HCT116 (cell line): Measurements from ENCODE around the gene IGSF9. TPM values are rescaled to one million over a fixed set of nuclear protein-coding genes. Genes with fewer than 3 reads are reported as not detected.

ENCODE experiments used
- ATAC-seq: fragments of 200-7000 bp; cut with Tn5 transposase; 2 replicates; pipeline ENCODE4 v1.9.1; 2020; ENCODE audit warnings: mild to moderate bottlenecking, moderate library complexity
- BruUV-seq: library from RNA; stranded (reverse); fragments of 400-500 nt; replicated peaks from 2 replicates; lab custom pipeline; 2021; lab: Mats Ljungman, UMichigan
- CTCF ChIA-PET: fragments of 300-600 bp; sonication (Branson Sonifier 250); formaldehyde crosslinking; loops from one replicate; lab custom pipeline; 2021; ENCODE audit warnings: antibody characterized with exemption; lab: Charles Lee
- POLR2A ChIA-PET: fragments of 300-600, 350-600 bp; sonication (Branson Sonifier 250); formaldehyde crosslinking; loops from one replicate; lab custom pipeline; 2021; ENCODE audit warnings: antibody characterized with exemption; lab: Charles Lee
- RAD21 ChIA-PET, 2 experiments: fragments of 300-600 bp; sonication (Branson Sonifier 250); formaldehyde crosslinking; loops; one replicate each; lab custom pipeline; 2023; ENCODE audit warnings: low total read pairs in 2 of 2; ENCODE audit not compliant: uncharacterized antibody in 2 of 2, unreplicated experiment in 2 of 2, low non-redundant PET in 1 of 2; lab: Charles Lee
- DNase-seq: peaks from one replicate; pipeline ENCODE4 v3.0.0-alpha.2; 2010; ENCODE audit warnings: low read depth, low spot score
- H2AFZ ChIP-seq: fragments of 200-600 bp; shearing (Covaris generic), sonication (generic); 2 replicates; pipeline ENCODE4 v1.6.1; 2017; ENCODE audit warnings: low read depth, mixed run types, mixed read lengths, antibody characterized with exemption, low read length; ENCODE audit not compliant: poor library complexity, severe bottlenecking
- H3K27ac ChIP-seq: 2 replicates; pipeline ENCODE4 v1.5.1; 2012; ENCODE audit warnings: low read depth, low read length
- H3K27me3 ChIP-seq: fragments of 200-600 bp; sonication (generic); 2 replicates; pipeline ENCODE4 v1.6.1; 2016; ENCODE audit warnings: mixed run types, low read length, mixed read lengths; ENCODE audit not compliant: insufficient read depth
- H3K36me3 ChIP-seq, 2 experiments: fragments of 200-500 bp in 1 of 2; fragments of 200-600 bp in 1 of 2; sonication (Bioruptor generic) in 1 of 2; sonication (generic) in 1 of 2; 2 replicates each; pipeline versions ENCODE4 v1.5.1 to v1.6.1; 2014 to 2016; ENCODE audit warnings: low read length in 2 of 2, inconsistent platforms in 1 of 2, mixed read lengths in 1 of 2, mixed run types in 1 of 2; ENCODE audit not compliant: insufficient read depth in 2 of 2, control insufficient read depth in 1 of 2
- H3K4me1 ChIP-seq, 2 experiments: fragments of 200-600 bp in 1 of 2; sonication (generic) in 1 of 2; 2 replicates each; pipeline versions ENCODE4 v1.5.1 to v1.6.1; 2012 to 2017; ENCODE audit warnings: low read length in 2 of 2, inconsistent platforms in 1 of 2, mild to moderate bottlenecking in 1 of 2, mixed read lengths in 1 of 2, mixed run types in 1 of 2, moderate library complexity in 1 of 2; ENCODE audit not compliant: insufficient read depth in 2 of 2, control insufficient read depth in 1 of 2
- H3K4me2 ChIP-seq: fragments of 200-600 bp; sonication (generic); 2 replicates; pipeline ENCODE4 v1.6.1; 2017; ENCODE audit warnings: mixed run types, low read length, mixed read lengths
- H3K4me3 ChIP-seq, 2 experiments: fragments of 200-600 bp in 1 of 2; sonication (generic) in 1 of 2; replicated peaks in 1 of 2; 2 replicates each; pipeline ENCODE4 v1.5.1; 2011 to 2016; ENCODE audit warnings: low read length in 2 of 2, control low read depth in 1 of 2, low read depth in 1 of 2, mild to moderate bottlenecking in 1 of 2, mixed read lengths in 1 of 2, mixed run types in 1 of 2
- H3K79me2 ChIP-seq: fragments of 200-600 bp; sonication (generic); 2 replicates; pipeline ENCODE4 v1.6.1; 2017; ENCODE audit warnings: mild to moderate bottlenecking, mixed run types, low read length, moderate library complexity, mixed read lengths; ENCODE audit not compliant: insufficient read depth
- H3K9ac ChIP-seq: fragments of 200-600 bp; sonication (generic); 2 replicates; pipeline ENCODE4 v1.6.1; 2016; ENCODE audit warnings: low read length, mixed read lengths
- H3K9me2 ChIP-seq: fragments of 200-600 bp; sonication (generic), shearing (Covaris generic); 2 replicates; pipeline ENCODE4 v1.6.1; 2017; ENCODE audit warnings: mixed run types, mild to moderate bottlenecking, moderate library complexity; ENCODE audit not compliant: insufficient read depth
- H3K9me3 ChIP-seq, 2 experiments: fragments of 200-500 bp in 1 of 2; fragments of 200-600 bp in 1 of 2; sonication (Bioruptor generic) in 1 of 2; sonication (generic) in 1 of 2; 2 replicates each; pipeline ENCODE4 v1.6.1; 2014 to 2017; ENCODE audit warnings: low read length in 2 of 2, mixed read lengths in 2 of 2, inconsistent platforms in 1 of 2, low read depth in 1 of 2, mild to moderate bottlenecking in 1 of 2, mixed run types in 1 of 2, moderate library complexity in 1 of 2; ENCODE audit not compliant: control insufficient read depth in 1 of 2, insufficient read depth in 1 of 2
- H4K20me1 ChIP-seq: fragments of 200-600 bp; sonication (generic), shearing (Covaris generic); 2 replicates; pipeline ENCODE4 v1.6.1; 2017; ENCODE audit warnings: mixed run types, mild to moderate bottlenecking, moderate library complexity; ENCODE audit not compliant: insufficient read depth
- CBX3 ChIP-seq: IDR thresholded peaks from 2 replicates; pipeline ENCODE4 v1.6.1; 2012; ENCODE audit warnings: low read depth
- EGR1 ChIP-seq: IDR thresholded peaks from 2 replicates; pipeline ENCODE4 v1.6.1; 2012; ENCODE audit warnings: low read depth
- EZH2phosphoT487 ChIP-seq: fragments of 200-600 bp; IDR thresholded peaks from 2 replicates; pipeline ENCODE4 v1.6.1; 2018; ENCODE audit warnings: antibody characterized with exemption, borderline replicate concordance
- FOSL1 ChIP-seq: IDR thresholded peaks from 2 replicates; pipeline ENCODE4 v1.6.1; 2012; ENCODE audit warnings: low read depth
- JUND ChIP-seq: IDR thresholded peaks from 2 replicates; pipeline ENCODE4 v1.6.1; 2012
- POLR2A ChIP-seq: IDR thresholded peaks from 2 replicates; pipeline ENCODE4 v1.7.0; 2011; ENCODE audit warnings: borderline replicate concordance; ENCODE audit not compliant: insufficient read depth, insufficient read length; ENCODE audit errors: extremely low read depth
- POLR2AphosphoS5 ChIP-seq: IDR thresholded peaks from 2 replicates; pipeline ENCODE4 v1.6.1; 2011; ENCODE audit warnings: mild to moderate bottlenecking, low read depth, low read length, moderate library complexity
- RAD21 ChIP-seq: IDR thresholded peaks from 2 replicates; pipeline ENCODE4 v1.6.1; 2012; ENCODE audit warnings: low read depth, mild to moderate bottlenecking
- SIN3A ChIP-seq: IDR thresholded peaks from 2 replicates; pipeline ENCODE4 v1.6.1; 2012; ENCODE audit warnings: low read depth
- TCF7L2 ChIP-seq: IDR thresholded peaks from 2 replicates; pipeline ENCODE4 v1.7.0; 2011; ENCODE audit warnings: borderline replicate concordance, inconsistent platforms; ENCODE audit not compliant: insufficient read depth, insufficient read length; ENCODE audit errors: extremely low read depth
- YY1 ChIP-seq: IDR thresholded peaks from 2 replicates; pipeline ENCODE4 v1.6.1; 2011; ENCODE audit warnings: low read length, low read depth, moderate library complexity, mild to moderate bottlenecking; ENCODE audit not compliant: insufficient replicate concordance; ENCODE audit errors: extremely low read depth
- ZFX ChIP-seq: fragments of 450-650 bp; IDR thresholded peaks from 2 replicates; pipeline ENCODE4 v1.6.1; 2017
- ZNF274 ChIP-seq: fragments of 200-500 bp; sonication (Bioruptor generic); IDR thresholded peaks from 2 replicates; pipeline ENCODE4 v1.6.1; 2014; ENCODE audit warnings: mild to moderate bottlenecking, low read depth, low read length, inconsistent platforms
- intact Hi-C: fragments of 100-400 bp; cut with micrococcal nuclease; formaldehyde crosslinking; loops from 2 replicates; pipeline ENCODE4 v1.10.0; 2022
- total RNA-seq: library from RNA; stranded (reverse); gene quantifications from one replicate; pipeline ENCODE4 v1.2.1, GENCODE V29; 2021; ENCODE audit not compliant: unreplicated experiment
- TF ChIP-seq, protein P1 (sequence below): IDR thresholded peaks from 2 replicates; pipeline ENCODE4 v1.6.1; 2012

Gene IGSF9
- total RNA-seq, 1 experiment from 2014 or later = 10.3 TPM

DNA sequence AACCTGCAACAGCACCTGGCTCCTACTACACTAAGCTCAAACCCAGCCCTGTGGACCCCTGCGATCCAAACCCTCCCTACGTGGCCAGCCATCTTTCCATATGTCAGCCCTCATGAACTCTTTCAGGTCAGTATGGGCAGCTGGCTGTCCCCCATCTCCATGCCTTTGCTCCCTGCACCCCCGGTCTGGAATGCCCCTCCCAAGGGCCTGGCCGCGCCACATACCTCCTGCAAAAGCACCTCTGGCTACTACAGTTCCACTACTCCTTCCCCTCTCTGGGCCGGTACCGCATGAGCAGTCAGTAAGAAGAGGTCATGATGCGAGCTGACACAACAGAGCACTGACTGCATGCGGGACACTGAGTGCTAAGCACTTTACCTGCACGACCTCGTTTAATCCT, 10.1 kb downstream of the IGSF9 start:
- ChIA-PET CTCF (interaction anchor here (10.1 kb wide), 1 partner anchor 71 kb away, joined by 170 read pairs; no protein-coding TSS in a partner anchor), POLR2A (no interaction called here), RAD21 (interaction anchor here in 1 of 2 experiments (1.9 kb wide), 1 partner anchor 72 kb away, joined by 5 read pairs; no protein-coding TSS in a partner anchor)
- H2AFZ ChIP-seq = no peak overlapping the region
- H3K79me2 ChIP-seq = no peaks in the 10 kb centered on the region
- H3K9ac ChIP-seq = no peak overlapping the region
- no peak overlapping the region for H3K4me3 ChIP-seq
- no peak overlapping the region for H3K4me2 ChIP-seq
- H3K27me3 ChIP-seq = no peaks in the 10 kb centered on the region
- no TSS peak for BruUV-seq
- DNase-seq = no peak
- H3K27ac ChIP-seq = no peak overlapping the region
- no peaks in the 10 kb centered on the region for H3K9me2 ChIP-seq
- no peaks in the 10 kb centered on the region for H3K9me3 ChIP-seq
- no peak for ATAC-seq
- no peak for TF ChIP-seq FOSL1
- TF ChIP-seq ZNF274 = no peak
- TF ChIP-seq POLR2AphosphoS5 = no peak
- no peak for TF ChIP-seq RAD21
- no peak for TF ChIP-seq TCF7L2
- TF ChIP-seq EZH2phosphoT487 = no peak
- no peak for TF ChIP-seq SIN3A
- no peak for TF ChIP-seq POLR2A
- no peak for TF ChIP-seq YY1
- TF ChIP-seq JUND = no peak
- TF ChIP-seq ZFX = no peak
- TF ChIP-seq EGR1 = no peak
- TF ChIP-seq, protein P1, sequence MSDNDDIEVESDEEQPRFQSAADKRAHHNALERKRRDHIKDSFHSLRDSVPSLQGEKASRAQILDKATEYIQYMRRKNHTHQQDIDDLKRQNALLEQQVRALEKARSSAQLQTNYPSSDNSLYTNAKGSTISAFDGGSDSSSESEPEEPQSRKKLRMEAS = no peak
- TF ChIP-seq CBX3 = no peak
- intact Hi-C loops = no loop called here
- peaks cover 0 to 2% of the 10 kb centered on the region in 2 experiments; a peak in 1 of 4 replicates for H3K36me3 ChIP-seq
- no peaks in the 10 kb centered on the region for H4K20me1 ChIP-seq
- H3K4me1 ChIP-seq = peaks cover 3 to 15% of the 10 kb centered on the region in 2 experiments
